Left colon (tissue), 2 donors: ENCODE results near the gene MTA3. TPM values are rescaled to one million over a fixed set of nuclear protein-coding genes. Genes with fewer than 3 reads are reported as not detected.
"Not testable (repeated sequence)": the region's sequence is repeated elsewhere in the genome, so short reads cannot be mapped to it uniquely, and the experiment has no call there.

Source experiments
- ATAC-seq: fragments of 200-7000 bp; cut with Tn5 transposase; one replicate; pipeline ENCODE4 v1.9.1; 2020; ENCODE audit warnings: mild to moderate bottlenecking, moderate library complexity
- DNase-seq, 2 donors: peaks; one replicate each; pipeline ENCODE4 v3.0.0-alpha.2; 2020
- intact Hi-C, 2 donors: fragments of 100-400 bp; cut with DNase I in 1 of 2; cut with micrococcal nuclease in 1 of 2; formaldehyde crosslinking; loops; one replicate each; pipeline versions ENCODE4 v1.11.2 to v1.14.0; 2022; cut with DNase I, micrococcal nuclease
- total RNA-seq, 2 donors: library from RNA; stranded (reverse); fragmentation: NEBNext Ultra II Directional; extraction: Animal tissue kit (Norgen Biotek cat#: 25700); gene quantifications; one replicate each; pipeline ENCODE4 v1.2.1, GENCODE V29; 2021
- donor health status: DM: no; HTN: no; CAD: no.
- donor health status: DM: yes; HTN: yes; CAD: no.

MTA3 gene
- total RNA-seq, 2 donors from 2014 or later, result 39.1 to 47.4 TPM

GRCh38 chr2:42642371-42642770, 73.9 kb downstream of the MTA3 start:
- ATAC-seq, intact Hi-C loops, DNase-seq: not testable (repeated sequence)

DNA sequence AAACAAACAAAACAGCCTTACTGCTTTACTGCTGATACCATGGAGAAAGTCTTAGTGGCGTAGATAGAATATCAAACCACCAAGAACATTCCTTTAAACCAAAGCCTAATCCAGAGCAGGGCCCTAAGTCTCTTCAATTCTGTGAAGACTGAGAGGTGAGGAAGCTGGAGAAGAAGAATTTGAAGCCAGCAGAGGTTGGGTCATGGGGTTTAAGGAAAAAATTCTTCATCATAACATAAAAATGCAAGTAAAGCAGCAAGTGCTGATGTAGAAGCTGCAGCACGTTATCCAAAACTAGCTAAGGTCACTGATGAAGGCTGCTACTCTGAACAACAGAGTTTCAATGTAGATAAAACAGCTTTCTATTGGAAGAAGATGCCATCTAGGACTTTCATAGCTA, 77.1 kb downstream of the MTA3 start:
- ATAC-seq (no peak), DNase-seq (no peak)
- intact Hi-C loops, result no loop called here

DNA sequence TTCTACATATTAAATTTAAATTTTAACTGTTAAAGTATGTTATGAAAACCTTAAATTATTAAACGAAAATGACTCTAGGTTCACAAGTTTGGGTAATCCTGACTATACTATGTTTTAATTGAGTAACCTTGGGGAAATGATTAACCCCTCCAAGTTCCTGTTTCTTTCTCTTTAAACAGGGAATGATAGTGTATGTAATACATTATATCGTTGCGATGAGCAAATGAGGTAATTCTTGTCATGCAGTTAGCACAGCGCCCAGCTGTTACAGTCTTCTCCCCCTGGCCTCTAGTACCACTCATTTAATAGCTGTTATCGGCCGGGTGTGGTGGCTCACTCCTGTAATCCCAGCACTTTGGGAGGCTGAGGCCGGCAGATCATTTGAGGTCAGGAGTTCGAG, 80.4 kb downstream of the MTA3 start:
- DNase-seq, result no peak
- intact Hi-C loops, result no loop called here
- no peak for ATAC-seq

DNA sequence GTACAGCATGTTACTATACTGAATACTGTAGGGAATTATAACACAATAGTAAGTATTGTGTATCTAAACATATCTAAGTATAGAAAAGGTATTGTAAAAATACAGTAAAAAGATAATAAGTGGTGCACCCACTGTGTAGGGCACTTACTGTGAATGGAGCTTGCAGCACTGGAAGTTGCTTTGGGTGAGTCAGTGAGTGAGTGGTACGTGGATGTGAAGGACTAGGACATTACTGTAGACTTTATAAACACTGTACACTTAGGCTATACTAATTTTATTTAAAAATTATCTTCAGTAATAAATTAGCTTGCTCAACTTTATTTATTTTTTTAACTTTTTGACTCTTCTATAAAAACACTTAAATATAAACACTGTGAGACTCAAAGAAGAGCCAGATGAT, 82.6 kb downstream of the MTA3 start:
- ATAC-seq, result no peak
- intact Hi-C loops, result no loop called here
- DNase-seq, result no peak

- no peak for ATAC-seq
- DNase-seq, result no peak
- intact Hi-C loops, result no loop called here
Measured at GRCh38 chr2:42652086-42652485, 83.7 kb downstream of the MTA3 start.

DNA sequence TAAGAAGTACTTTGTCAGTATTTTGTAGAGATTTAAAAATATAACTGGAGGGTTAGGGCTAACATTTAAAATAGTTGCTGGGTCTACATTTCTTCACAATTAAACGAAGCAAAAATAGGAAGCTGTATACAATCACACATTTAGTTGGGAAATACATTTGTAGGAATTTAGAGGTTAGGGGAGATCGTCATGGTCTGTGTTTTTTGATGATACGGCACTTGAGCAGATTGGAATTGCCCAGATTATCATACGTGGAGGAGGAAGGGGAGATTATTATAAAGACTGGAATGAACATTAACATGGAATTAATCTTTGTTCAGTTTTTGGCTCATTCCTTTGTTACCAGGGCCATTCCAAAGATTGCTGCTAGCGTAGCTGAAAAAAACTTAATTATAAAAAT, 84.6 kb downstream of the MTA3 start:
- ATAC-seq, result no peak
- intact Hi-C loops, result no loop called here
- no peak for DNase-seq

- intact Hi-C loops, result no loop called here
Measured at GRCh38 chr2:42653908-42654445, 85.5 kb downstream of the MTA3 start.

DNA sequence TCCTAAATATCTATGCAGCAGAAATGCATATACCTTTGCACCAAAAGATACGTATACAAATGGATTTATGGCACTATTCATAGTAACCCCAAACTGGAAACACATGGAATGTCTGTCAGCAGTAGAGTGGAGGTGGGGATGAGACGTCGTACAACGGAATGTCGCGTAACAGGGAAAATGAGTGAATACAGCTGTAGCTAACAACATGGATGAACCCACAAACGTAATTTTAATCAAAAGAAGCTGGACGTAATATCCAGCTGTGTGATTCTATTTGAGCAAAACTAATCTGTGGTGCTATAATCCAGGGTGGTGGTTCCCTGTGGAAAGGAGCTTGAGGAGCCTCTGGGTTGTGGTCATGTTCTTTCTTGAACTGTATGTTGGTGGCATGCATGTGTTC, 89.9 kb downstream of the MTA3 start:
- intact Hi-C loops, result no loop called here
- DNase-seq, result no peak
- no peak for ATAC-seq

More at GRCh38 chr2:42653908-42654445, 85.5 kb downstream of the MTA3 start:
- DNase-seq, result no peak
- no peak for ATAC-seq

DNA sequence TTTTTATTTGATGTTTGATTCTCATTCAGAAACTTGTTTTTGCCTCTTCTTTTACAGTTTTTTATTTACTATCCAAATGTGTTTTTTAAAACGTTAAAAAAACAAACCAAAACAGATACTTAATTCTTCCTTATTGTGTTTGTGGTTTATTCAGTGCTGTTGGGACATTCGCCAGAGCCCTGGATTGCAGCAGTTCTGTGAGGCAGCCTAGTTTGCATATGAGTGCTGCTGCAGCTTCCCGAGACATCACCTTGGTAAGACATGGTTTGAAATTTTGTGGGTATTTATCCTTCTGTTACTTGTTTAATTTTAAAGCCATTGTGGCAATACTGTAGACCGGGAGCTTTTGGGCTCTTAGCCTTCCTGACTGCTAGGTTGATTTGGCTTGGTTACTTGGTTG, 91.2 kb downstream of the MTA3 start:
- ATAC-seq (no peak), DNase-seq (no peak)
- intact Hi-C loops, result loop anchor here in 1 of 2 donors (5.0 kb wide), 2 partner anchors 147 to 162 kb away; no protein-coding TSS in a partner anchor

DNA sequence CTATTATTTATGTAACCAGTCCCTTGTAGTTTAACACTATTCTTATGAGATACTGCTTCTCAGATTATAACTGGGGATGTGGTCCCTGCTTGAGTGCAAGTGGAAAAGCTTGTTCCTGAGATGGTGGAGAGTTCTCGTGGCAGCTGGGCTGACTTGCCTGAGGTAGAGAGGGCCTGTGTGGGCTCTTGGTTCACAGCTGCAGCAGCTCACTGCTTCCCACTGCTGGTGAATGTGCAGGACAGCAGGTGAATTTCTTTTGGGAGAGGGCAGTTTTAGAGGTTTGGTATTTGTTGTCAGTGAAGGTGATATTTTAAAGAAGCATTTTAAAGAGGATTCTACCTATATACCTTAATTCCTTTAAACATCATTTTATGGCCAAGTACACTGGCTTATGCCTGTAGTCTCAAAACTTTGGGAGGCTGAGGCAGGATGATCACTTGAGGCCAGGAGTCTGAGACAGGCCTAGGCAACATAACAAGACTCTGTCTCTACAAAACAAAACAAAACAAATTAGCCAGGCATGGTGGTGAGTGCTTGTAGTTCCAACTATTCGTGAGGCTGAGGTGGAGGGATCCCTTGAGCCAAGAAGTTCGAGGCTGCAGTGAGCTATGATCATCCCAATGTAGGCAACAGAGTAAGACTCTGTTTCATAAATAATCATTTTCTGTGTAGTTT, 94.8 kb downstream of the MTA3 start:
- DNase-seq (peak; percentile 53 to 59), ATAC-seq (peak; percentile 97)
- intact Hi-C loops, result loop anchor here in 1 of 2 donors (5.0 kb wide), 2 partner anchors 151 to 166 kb away; no protein-coding TSS in a partner anchor

- intact Hi-C loops, result loop anchor here in 1 of 2 donors (5.0 kb wide), 2 partner anchors 152 to 167 kb away; no protein-coding TSS in a partner anchor
- DNase-seq, result no peak
- no peak for ATAC-seq
Measured at GRCh38 chr2:42663828-42664227, 95.4 kb downstream of the MTA3 start.

DNA sequence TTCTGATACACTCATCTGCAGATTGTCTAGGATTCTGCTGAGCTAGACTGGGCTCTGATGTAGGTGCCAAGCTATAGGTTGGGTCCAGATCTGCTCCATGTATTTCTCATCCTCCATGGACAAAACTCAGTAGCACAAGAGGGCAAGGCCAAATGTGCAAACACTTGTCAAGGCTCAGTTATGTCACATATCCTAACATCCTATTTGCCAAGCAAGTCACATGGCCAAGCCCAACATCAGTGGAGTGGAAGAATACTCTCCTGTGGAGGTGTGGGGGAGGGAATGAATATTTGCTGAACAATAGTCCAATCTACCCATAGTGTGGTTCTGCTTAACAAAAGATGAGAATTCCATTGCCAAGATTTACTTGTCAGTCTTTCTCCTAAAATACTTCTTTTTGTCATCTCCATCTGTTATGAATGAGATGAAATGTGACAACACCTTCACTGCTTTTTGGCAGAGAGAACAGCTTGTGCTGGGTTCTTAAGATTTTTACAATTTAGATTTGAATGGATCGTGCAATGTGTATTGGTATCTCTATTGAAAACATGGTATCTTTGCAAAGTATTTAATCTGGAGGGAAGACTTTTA, 105.7 kb downstream of the MTA3 start:
- no peak for DNase-seq
- ATAC-seq, result no peak
- intact Hi-C loops, result no loop called here

GRCh38 chr2:42675815-42676214, 107.4 kb downstream of the MTA3 start:
- intact Hi-C loops, result no loop called here
- ATAC-seq, result peak; percentile 33
- DNase-seq, result no peak

DNA sequence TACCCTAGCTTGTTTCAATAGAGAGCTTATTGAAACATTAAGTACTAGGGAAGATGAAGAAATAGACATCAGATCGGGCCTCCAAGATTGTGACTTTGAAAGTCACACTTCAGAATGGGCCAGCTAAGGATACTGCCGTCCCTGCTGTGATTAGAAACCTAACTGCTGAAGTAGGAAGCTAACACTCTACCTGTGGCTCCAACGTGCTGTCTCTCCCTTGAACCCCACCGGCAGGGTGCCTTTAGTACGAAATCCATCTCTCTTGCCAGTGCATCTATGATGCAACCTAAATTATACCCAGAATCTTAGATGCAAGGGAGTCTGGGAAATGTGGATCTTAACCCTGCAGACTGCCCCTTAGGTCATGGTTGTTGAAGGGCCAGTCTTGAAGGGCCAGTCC, 116.9 kb downstream of the MTA3 start:
- intact Hi-C loops, result no loop called here

GRCh38 chr2:42693013-42693615, 124.7 kb downstream of the MTA3 start:
- DNase-seq, result no peak
- intact Hi-C loops, result no loop called here
- ATAC-seq, result peak; percentile 23

More for the DNA sequence above, 116.9 kb downstream of the MTA3 start:
- ATAC-seq, result no peak
- no peak for DNase-seq

- intact Hi-C loops, result no loop called here
- no peak for DNase-seq
- no peak for ATAC-seq
Measured at GRCh38 chr2:42693688-42694479, 125.5 kb downstream of the MTA3 start.

DNA sequence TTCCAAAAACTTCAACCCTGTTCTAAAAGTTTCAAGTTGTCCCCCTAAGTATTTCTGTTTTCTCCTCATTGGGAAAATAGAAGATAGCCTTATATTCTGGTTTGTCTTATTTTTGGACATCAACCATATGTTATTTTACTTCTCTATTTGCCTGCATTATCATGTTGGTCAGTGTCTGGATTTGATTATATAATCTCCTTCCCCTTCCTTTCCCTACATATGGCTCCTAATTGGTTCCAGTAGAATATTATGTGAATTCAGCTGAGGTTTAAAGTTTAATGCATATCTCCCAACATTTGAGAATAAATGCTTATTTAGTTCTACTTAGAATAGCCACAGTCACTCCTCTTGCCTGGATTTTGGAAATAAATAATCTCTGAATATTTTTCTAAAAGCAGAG, 128.6 kb downstream of the MTA3 start:
- intact Hi-C loops, result no loop called here
- DNase-seq (no peak), ATAC-seq (no peak)

DNA sequence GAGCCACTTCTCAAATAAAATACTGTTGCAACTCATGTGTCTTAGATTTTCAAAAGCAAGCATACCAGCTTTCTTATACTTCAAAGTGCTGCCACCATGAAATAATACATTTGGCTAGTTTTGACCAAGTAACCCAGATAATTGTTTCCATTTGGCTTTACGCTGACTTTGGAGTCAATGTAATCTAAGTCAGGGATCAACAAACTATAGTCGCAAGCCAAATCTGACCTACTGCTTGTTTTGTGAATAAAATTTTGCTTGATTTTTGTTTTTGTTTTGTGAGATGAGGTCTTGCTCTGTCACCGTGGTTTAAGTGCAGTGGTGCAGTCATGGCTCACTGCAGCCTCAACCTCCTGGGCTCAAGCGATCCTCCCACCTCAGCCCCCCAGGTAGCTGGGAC, 130.5 kb downstream of the MTA3 start:
- intact Hi-C loops, result no loop called here
- DNase-seq (no peak), ATAC-seq (no peak)

GRCh38 chr2:42706836-42707235, 138.4 kb downstream of the MTA3 start:
- DNase-seq (no peak), ATAC-seq (no peak)
- intact Hi-C loops, result no loop called here
